CD14-positive monocyte (primary cell): Measurements from ENCODE around the gene ATP10D. TPM values are rescaled to one million over a fixed set of nuclear protein-coding genes. Genes with fewer than 3 reads are reported as not detected.

ENCODE experiments used
- DNase-seq, 3 donors: peaks; one replicate each; pipeline ENCODE4 v3.0.0-alpha.2; 2011 to 2022
- H2AFZ ChIP-seq: 2 replicates; pipeline ENCODE4 v1.6.0; 2012; ENCODE audit warnings: mild to moderate bottlenecking, low read depth, low read length, inconsistent platforms; ENCODE audit not compliant: insufficient read depth, poor library complexity, severe bottlenecking
- H3K27ac ChIP-seq, 2 donors: 1 replicate in 1 of 2; 2 replicates in 1 of 2; pipeline ENCODE4 v1.5.1; 2012 to 2013; ENCODE audit warnings: low read length in 2 of 2, control low read depth in 1 of 2, inconsistent platforms in 1 of 2, low read depth in 1 of 2, mild to moderate bottlenecking in 1 of 2
- H3K27me3 ChIP-seq, 2 donors: one replicate each; pipeline versions ENCODE4 v1.6.0 to v1.6.1; 2011 to 2013; ENCODE audit warnings: low read length in 2 of 2; ENCODE audit not compliant: control insufficient read depth in 2 of 2, insufficient read depth in 2 of 2
- H3K36me3 ChIP-seq, 2 donors: replicated peaks in 1 of 2; 1 replicate in 1 of 2; 2 replicates in 1 of 2; pipeline versions ENCODE4 v1.5.1 to v1.6.1; 2012 to 2013; ENCODE audit warnings: low read length in 2 of 2, control low read depth in 1 of 2, inconsistent platforms in 1 of 2, mild to moderate bottlenecking in 1 of 2; ENCODE audit not compliant: insufficient read depth in 2 of 2, control insufficient read depth in 1 of 2
- H3K4me1 ChIP-seq, 2 donors: 1 replicate in 1 of 2; 2 replicates in 1 of 2; pipeline versions ENCODE4 v1.5.1 to v1.6.1; 2012 to 2013; ENCODE audit warnings: low read length in 2 of 2, control low read depth in 1 of 2, inconsistent platforms in 1 of 2, mild to moderate bottlenecking in 1 of 2, moderate library complexity in 1 of 2; ENCODE audit not compliant: insufficient read depth in 2 of 2, control insufficient read depth in 1 of 2
- H3K4me2 ChIP-seq: replicated peaks from 2 replicates; pipeline ENCODE3; 2012; ENCODE audit warnings: low read length, moderate library complexity, mild to moderate bottlenecking; ENCODE audit not compliant: poor library complexity, severe bottlenecking; ENCODE audit errors: extremely low read depth
- H3K4me3 ChIP-seq, 3 experiments: fragments of 200-600 bp in 1 of 3; sonication (generic) in 1 of 3; replicated peaks in 1 of 3; 1 replicate in 2 of 3; 2 replicates in 1 of 3; pipeline ENCODE4 v1.5.1; 2011 to 2013; ENCODE audit warnings: low read length in 3 of 3, mild to moderate bottlenecking in 3 of 3, control low read depth in 2 of 3, low read depth in 2 of 3, inconsistent platforms in 1 of 3, moderate library complexity in 1 of 3
- H3K79me2 ChIP-seq: 2 replicates; pipeline ENCODE4 v1.6.0; 2012; ENCODE audit warnings: mild to moderate bottlenecking, control low read depth, inconsistent platforms, low read length, moderate library complexity; ENCODE audit not compliant: insufficient read depth
- H3K9ac ChIP-seq: 2 replicates; pipeline ENCODE4 v1.6.0; 2017; ENCODE audit warnings: low read length, mild to moderate bottlenecking; ENCODE audit not compliant: insufficient read depth, poor library complexity, severe bottlenecking
- H3K9me3 ChIP-seq, 2 donors: replicated peaks in 1 of 2; 1 replicate in 1 of 2; 2 replicates in 1 of 2; pipeline versions ENCODE4 v1.5.1 to v1.6.1; 2012 to 2013; ENCODE audit warnings: low read length in 2 of 2, control low read depth in 1 of 2; ENCODE audit not compliant: control insufficient read depth in 1 of 2, insufficient read depth in 1 of 2
- H4K20me1 ChIP-seq: 2 replicates; pipeline ENCODE4 v1.6.0; 2012; ENCODE audit warnings: mild to moderate bottlenecking, low read length, control low read depth, moderate library complexity; ENCODE audit not compliant: insufficient read depth
- H3K27ac Mint-ChIP-seq, 7 donors: one replicate each; pipeline ENCODE4 v1.8.0; 2020; ENCODE audit warnings: mild to moderate bottlenecking in 7 of 7, mixed read lengths in 7 of 7, moderate library complexity in 6 of 7, inconsistent platforms in 2 of 7
- H3K27me3 Mint-ChIP-seq, 3 donors: one replicate each; pipeline ENCODE4 v1.8.0; 2021 to 2022; ENCODE audit warnings: low read depth in 3 of 3, mild to moderate bottlenecking in 3 of 3, mixed read lengths in 3 of 3, moderate library complexity in 3 of 3, inconsistent platforms in 1 of 3
- H3K36me3 Mint-ChIP-seq, 2 donors: one replicate each; pipeline ENCODE4 v1.8.0; 2020; ENCODE audit warnings: mixed read lengths in 2 of 2, inconsistent platforms in 1 of 2, mild to moderate bottlenecking in 1 of 2
- H3K4me1 Mint-ChIP-seq: one replicate; pipeline ENCODE4 v1.8.0; 2020; ENCODE audit warnings: mild to moderate bottlenecking, mixed read lengths
- H3K4me3 Mint-ChIP-seq, 2 donors: one replicate each; pipeline ENCODE4 v1.8.0; 2020; ENCODE audit warnings: mild to moderate bottlenecking in 2 of 2, mixed read lengths in 2 of 2, moderate library complexity in 1 of 2
- H3K9me3 Mint-ChIP-seq, 7 donors: one replicate each; pipeline ENCODE4 v1.8.0; 2020 to 2022; ENCODE audit warnings: mixed read lengths in 7 of 7, mild to moderate bottlenecking in 6 of 7, moderate library complexity in 6 of 7, inconsistent platforms in 2 of 7
- CTCF ChIP-seq: fragments of 200-600 bp; IDR thresholded peaks from one replicate; pipeline ENCODE4 v1.8.0; 2022; ENCODE audit warnings: antibody characterized with exemption, mild to moderate bottlenecking
- WGBS: methylation state at CpG from one replicate; pipeline ENCODE4 v1.1.5; 2013; ENCODE audit warnings: missing lambda C conversion rate; ENCODE audit not compliant: insufficient coverage; 5-methylcytosine and 5-hydroxymethylcytosine counted together
- intact Hi-C, 2 donors: fragments of 100-400 bp; cut with micrococcal nuclease; formaldehyde crosslinking; loops; one replicate each; pipeline versions ENCODE4 v1.15.0 to v1.15.1; 2023
- polyA plus RNA-seq, 3 donors: library from polyadenylated mRNA; depleted of rRNA in 1 of 3; unstranded in 2 of 3; stranded (reverse) in 1 of 3; fragments of 300-500 nt in 2 of 3; fragments of >200 nt in 1 of 3; fragmentation: Illumina TruSeq in 2 of 3; gene quantifications; 1 replicate in 2 of 3; 2 replicates in 1 of 3; pipeline ENCODE4 v1.2.3, GENCODE V29; 2012 to 2021

ATP10D gene
- polyA plus RNA-seq, 3 donors: 8.4 to 16.9 (median 14.1) TPM

GRCh38 chr4:47444031-47444430 is 41.0 kb upstream of the ATP10D start:
- H3K9ac ChIP-seq: no peak overlapping the region
- TF ChIP-seq CTCF: no peak
- Mint-ChIP-seq H3K4me1 (peaks cover 50% of the 10 kb centered on the region), H3K27me3 (no peaks in the 10 kb centered on the region), H3K9me3 (peaks cover 0 to 4% (median 0%) of the 10 kb centered on the region in 7 donors), H3K4me3 (peak overlapping the region in 1 of 2 donors; percentile 79), H3K36me3 (peaks cover 9 to 13% of the 10 kb centered on the region in 2 donors), H3K27ac (peak overlapping the region in 5 of 7 donors; percentile 17 to 85 (median 72))
- peaks cover 0 to under 1% of the 10 kb centered on the region in 2 donors for H3K36me3 ChIP-seq
- H3K27me3 ChIP-seq: no peaks in the 10 kb centered on the region
- H4K20me1 ChIP-seq: no peaks in the 10 kb centered on the region
- H3K4me2 ChIP-seq: peak overlapping the region; percentile 77
- H3K9me3 ChIP-seq: no peaks in the 10 kb centered on the region
- H3K27ac ChIP-seq: peak overlapping the region in 1 of 2 donors; percentile 81
- intact Hi-C loops: no loop called here
- peaks cover 31% of the 10 kb centered on the region for H3K79me2 ChIP-seq
- H3K4me3 ChIP-seq: peak overlapping the region in 1 of 3 experiments; percentile 72
- DNase-seq: no peak
- H2AFZ ChIP-seq: peak overlapping the region; percentile 22
- WGBS: no CpG with 5 or more reads among the region's 2 CpGs
- peaks cover 31 to 52% of the 10 kb centered on the region in 2 donors for H3K4me1 ChIP-seq

GRCh38 chr4:47451657-47452056 is 33.4 kb upstream of the ATP10D start:
- intact Hi-C loops: no loop called here
- no peak for DNase-seq
- no peak overlapping the region for H2AFZ ChIP-seq
- Mint-ChIP-seq H3K9me3 (no peaks in the 10 kb centered on the region), H3K4me3 (no peak overlapping the region), H3K36me3 (peaks cover 62 to 80% of the 10 kb centered on the region in 2 donors), H3K27me3 (no peaks in the 10 kb centered on the region), H3K27ac (peak overlapping the region in 1 of 7 donors; percentile 5), H3K4me1 (no peaks in the 10 kb centered on the region)
- TF ChIP-seq CTCF: no peak
- no peaks in the 10 kb centered on the region for H4K20me1 ChIP-seq
- no peak overlapping the region for H3K4me3 ChIP-seq
- H3K4me1 ChIP-seq: no peaks in the 10 kb centered on the region
- no peaks in the 10 kb centered on the region for H3K27me3 ChIP-seq
- no CpG with 5 or more reads among the region's 4 CpGs for WGBS
- no peaks in the 10 kb centered on the region for H3K79me2 ChIP-seq
- H3K36me3 ChIP-seq: peaks cover 56 to 73% of the 10 kb centered on the region in 2 donors
- H3K9me3 ChIP-seq: no peaks in the 10 kb centered on the region
- no peak overlapping the region for H3K27ac ChIP-seq
- no peak overlapping the region for H3K4me2 ChIP-seq
- no peak overlapping the region for H3K9ac ChIP-seq
